Mesenchymal stem cell (in vitro differentiated cells and primary cell): Measurements from ENCODE around the gene JMJD8. TPM values are rescaled to one million over a fixed set of nuclear protein-coding genes. Genes with fewer than 3 reads are reported as not detected.

Experiments used
- DNase-seq: peaks from one replicate; pipeline ENCODE4 v3.0.0-alpha.2; 2013
- H2AFZ ChIP-seq: one replicate; pipeline ENCODE4 v1.6.1; 2013; ENCODE audit warnings: low read depth, mild to moderate bottlenecking, control low read depth, inconsistent platforms, low read length, moderate library complexity
- H2AK5ac ChIP-seq: 2 replicates; pipeline ENCODE4 v1.6.1; 2013; ENCODE audit warnings: low read length, moderate library complexity, mild to moderate bottlenecking, inconsistent platforms; ENCODE audit not compliant: severe bottlenecking
- H2BK120ac ChIP-seq: one replicate; pipeline ENCODE4 v1.6.1; 2013; ENCODE audit warnings: low read depth, mild to moderate bottlenecking, inconsistent platforms, low read length, moderate library complexity
- H2BK12ac ChIP-seq, 2 experiments: one replicate each; pipeline ENCODE4 v1.6.1; 2013; ENCODE audit warnings: inconsistent platforms in 2 of 2, low read length in 2 of 2, mild to moderate bottlenecking in 2 of 2, moderate library complexity in 2 of 2, control low read depth in 1 of 2
- H2BK15ac ChIP-seq: one replicate; pipeline ENCODE4 v1.6.1; 2013; ENCODE audit warnings: mild to moderate bottlenecking, low read depth, inconsistent platforms; ENCODE audit not compliant: poor library complexity, severe bottlenecking
- H2BK5ac ChIP-seq: 2 replicates; pipeline ENCODE4 v1.6.1; 2013; ENCODE audit warnings: low read depth, mild to moderate bottlenecking, low read length, control low read depth, inconsistent platforms; ENCODE audit not compliant: poor library complexity, severe bottlenecking
- H3K14ac ChIP-seq, 2 experiments: one replicate each; pipeline ENCODE4 v1.6.1; 2013; ENCODE audit warnings: inconsistent platforms in 2 of 2, low read length in 2 of 2, control low read depth in 1 of 2, mild to moderate bottlenecking in 1 of 2, moderate library complexity in 1 of 2
- H3K18ac ChIP-seq, 2 experiments: one replicate each; pipeline ENCODE4 v1.6.1; 2013; ENCODE audit warnings: inconsistent platforms in 2 of 2, low read length in 2 of 2, control low read depth in 1 of 2, low read depth in 1 of 2, mild to moderate bottlenecking in 1 of 2
- H3K23ac ChIP-seq, 2 experiments: one replicate each; pipeline ENCODE4 v1.6.1; 2013; ENCODE audit warnings: inconsistent platforms in 2 of 2, low read length in 2 of 2, mild to moderate bottlenecking in 2 of 2, moderate library complexity in 2 of 2, control low read depth in 1 of 2
- H3K27ac ChIP-seq: 2 replicates; pipeline ENCODE4 v1.5.1; 2013; ENCODE audit warnings: mild to moderate bottlenecking, moderate library complexity, low read length, control low read depth, inconsistent platforms; ENCODE audit not compliant: poor library complexity, severe bottlenecking
- H3K27me3 ChIP-seq, 2 experiments: 2 replicates each; pipeline versions ENCODE4 v1.6.1 to v1.7.0; 2013; ENCODE audit warnings: low read length in 2 of 2, mild to moderate bottlenecking in 2 of 2, moderate library complexity in 2 of 2, control low read depth in 1 of 2, inconsistent platforms in 1 of 2; ENCODE audit not compliant: control insufficient read depth in 1 of 2, insufficient read depth in 1 of 2
- H3K36me3 ChIP-seq, 2 experiments: 2 replicates each; pipeline versions ENCODE4 v1.6.1 to v1.7.0; 2013; ENCODE audit warnings: low read length in 2 of 2, control low read depth in 1 of 2, inconsistent platforms in 1 of 2, low read depth in 1 of 2, mild to moderate bottlenecking in 1 of 2; ENCODE audit not compliant: insufficient read depth in 2 of 2, control insufficient read depth in 1 of 2
- H3K4ac ChIP-seq, 2 experiments: one replicate each; pipeline ENCODE4 v1.6.1; 2013; ENCODE audit warnings: inconsistent platforms in 2 of 2, low read length in 2 of 2, mild to moderate bottlenecking in 2 of 2, moderate library complexity in 2 of 2, control low read depth in 1 of 2, low read depth in 1 of 2
- H3K4me1 ChIP-seq: 2 replicates; pipeline ENCODE4 v1.6.1; 2013; ENCODE audit warnings: low read depth, low read length, control low read depth; ENCODE audit not compliant: control insufficient read depth, insufficient read depth
- H3K4me2 ChIP-seq: 2 replicates; pipeline ENCODE4 v1.6.1; 2013; ENCODE audit warnings: low read length, mild to moderate bottlenecking, inconsistent platforms; ENCODE audit not compliant: poor library complexity, severe bottlenecking
- H3K4me3 ChIP-seq, 2 experiments: 2 replicates each; pipeline versions ENCODE4 v1.5.1 to v1.7.0; 2013; ENCODE audit warnings: low read length in 2 of 2, mild to moderate bottlenecking in 2 of 2, control low read depth in 1 of 2, low read depth in 1 of 2; ENCODE audit not compliant: insufficient read depth in 1 of 2
- H3K79me1 ChIP-seq: replicated peaks from 2 replicates; pipeline ENCODE4 v1.6.1; 2013; ENCODE audit warnings: mild to moderate bottlenecking, control low read depth, low read length, inconsistent platforms; ENCODE audit not compliant: poor library complexity, severe bottlenecking
- H3K9ac ChIP-seq: 2 replicates; pipeline ENCODE4 v1.7.0; 2013; ENCODE audit warnings: mild to moderate bottlenecking, low read length, moderate library complexity
- H3K9me3 ChIP-seq: 2 replicates; pipeline ENCODE4 v1.7.0; 2013; ENCODE audit warnings: mild to moderate bottlenecking, low read length; ENCODE audit not compliant: control insufficient read depth
- H4K8ac ChIP-seq: one replicate; pipeline ENCODE4 v1.6.1; 2013; ENCODE audit warnings: inconsistent platforms, mild to moderate bottlenecking, low read length, moderate library complexity
- H4K91ac ChIP-seq: one replicate; pipeline ENCODE4 v1.6.1; 2013; ENCODE audit warnings: mild to moderate bottlenecking, low read length, inconsistent platforms
- WGBS: methylation state at CpG from one replicate; pipeline ENCODE4 v1.1.7; 2013; ENCODE audit warnings: mixed read lengths; 5-methylcytosine and 5-hydroxymethylcytosine counted together
- polyA plus RNA-seq, 2 experiments: library from polyadenylated mRNA; stranded (reverse); fragments of 200-250 nt; gene quantifications; one replicate each; pipeline ENCODE4 v1.2.3, GENCODE V29; 2013

The JMJD8 gene
- polyA plus RNA-seq (2013, experiment 1 of 2): 51.4 TPM
- 50.3 TPM for polyA plus RNA-seq (2013, experiment 2 of 2)

- Histone ChIP-seq H3K4ac (peak within 1 kb of the TSS in 1 of 2 experiments; percentile 89), H3K27me3 (no peaks in the 10 kb centered on the region), H3K27ac (peak within 1 kb of the TSS; percentile 14), H3K18ac (peak within 1 kb of the TSS; percentile 86 to 88), H3K36me3 (peaks cover 47 to 74% of the 10 kb centered on the region in 2 experiments), H2BK15ac (no peak within 1 kb of the TSS), H3K79me1 (peaks cover 38% of the 10 kb centered on the region), H3K4me3 (peak within 1 kb of the TSS; percentile 81 to 85), H4K8ac (peak within 1 kb of the TSS; percentile 96), H3K4me2 (peak within 1 kb of the TSS; percentile 91), H3K9ac (peak within 1 kb of the TSS; percentile 84), H4K91ac (peak within 1 kb of the TSS; percentile 97), H2BK12ac (peak within 1 kb of the TSS in 1 of 2 experiments; percentile 51), H2AFZ (peak within 1 kb of the TSS; percentile 69), H3K14ac (peak within 1 kb of the TSS in 1 of 2 experiments; percentile 96), H2BK5ac (no peak within 1 kb of the TSS), H3K9me3 (no peaks in the 10 kb centered on the region), H3K4me1 (peaks cover 64% of the 10 kb centered on the region), H2BK120ac (no peak within 1 kb of the TSS), H2AK5ac (no peak within 1 kb of the TSS), H3K23ac (peak within 1 kb of the TSS; percentile 72 to 75)
- DNase-seq: peak; percentile 95
- 12% methylated on average over 80 of the region's 91 CpGs for WGBS
Measured at GRCh38 chr16:684071-684794, at the start of gene JMJD8. TSS of gene JMJD8 (minus strand) at chr16:684334. CDS start at chr16:684319, 15 bp downstream.

- WGBS: 86% methylated on average over 34 of the region's 34 CpGs
- H3K27me3 ChIP-seq: no peaks in the 10 kb centered on the region
- peaks cover 59 to 95% of the 10 kb centered on the region in 2 experiments for H3K36me3 ChIP-seq
- H2BK5ac ChIP-seq: no peak overlapping the region
- H3K79me1 ChIP-seq: peaks cover 12% of the 10 kb centered on the region
- H3K4ac ChIP-seq: no peak overlapping the region
- H2BK12ac ChIP-seq: no peak overlapping the region
- H2BK120ac ChIP-seq: no peak overlapping the region
- DNase-seq: no peak
- H3K4me2 ChIP-seq: no peak overlapping the region
- H2AFZ ChIP-seq: no peak overlapping the region
- H2BK15ac ChIP-seq: no peak overlapping the region
- no peak overlapping the region for H3K27ac ChIP-seq
- no peak overlapping the region for H2AK5ac ChIP-seq
- H3K4me3 ChIP-seq: no peak overlapping the region
- H3K9ac ChIP-seq: no peak overlapping the region
- no peak overlapping the region for H4K91ac ChIP-seq
- no peak overlapping the region for H3K18ac ChIP-seq
- H4K8ac ChIP-seq: no peak overlapping the region
- peaks cover 10% of the 10 kb centered on the region for H3K4me1 ChIP-seq
- H3K23ac ChIP-seq: no peak overlapping the region
- no peak overlapping the region for H3K14ac ChIP-seq
- H3K9me3 ChIP-seq: no peaks in the 10 kb centered on the region
Measured at GRCh38 chr16:733382-734207, 49.5 kb upstream of the JMJD8 start.

GRCh38 chr16:732936-733335, 48.8 kb upstream of the JMJD8 start:
- Histone ChIP-seq H2AFZ (no peak overlapping the region), H3K23ac (no peak overlapping the region), H3K18ac (no peak overlapping the region), H3K27me3 (no peaks in the 10 kb centered on the region), H3K4me3 (no peak overlapping the region), H3K79me1 (peaks cover 11% of the 10 kb centered on the region), H2BK12ac (no peak overlapping the region), H3K4me1 (peaks cover 17% of the 10 kb centered on the region), H2BK15ac (no peak overlapping the region), H2BK5ac (no peak overlapping the region), H3K36me3 (peaks cover 57 to 91% of the 10 kb centered on the region in 2 experiments), H3K14ac (no peak overlapping the region), H3K4ac (no peak overlapping the region), H4K8ac (peak overlapping the region; percentile 27), H3K9me3 (no peaks in the 10 kb centered on the region), H4K91ac (no peak overlapping the region), H2AK5ac (no peak overlapping the region), H3K27ac (no peak overlapping the region), H3K4me2 (no peak overlapping the region), H3K9ac (no peak overlapping the region), H2BK120ac (no peak overlapping the region)
- DNase-seq: no peak
- 90% methylated on average over 13 of the region's 13 CpGs for WGBS

- Histone ChIP-seq H4K8ac (no peak overlapping the region), H2BK15ac (no peak overlapping the region), H2BK120ac (no peak overlapping the region), H3K9me3 (no peaks in the 10 kb centered on the region), H3K9ac (no peak overlapping the region), H3K14ac (no peak overlapping the region), H3K79me1 (peaks cover 4% of the 10 kb centered on the region), H3K4me3 (no peak overlapping the region), H2BK5ac (no peak overlapping the region), H3K27ac (no peak overlapping the region), H3K4ac (no peak overlapping the region), H4K91ac (no peak overlapping the region), H3K23ac (no peak overlapping the region), H3K27me3 (peaks cover 0 to 2% of the 10 kb centered on the region in 2 experiments), H3K4me1 (peaks cover 22% of the 10 kb centered on the region), H2AFZ (no peak overlapping the region), H3K36me3 (peaks cover 51 to 85% of the 10 kb centered on the region in 2 experiments), H3K4me2 (no peak overlapping the region), H2AK5ac (no peak overlapping the region), H2BK12ac (no peak overlapping the region), H3K18ac (no peak overlapping the region)
- 96% methylated on average over 12 of the region's 12 CpGs for WGBS
- DNase-seq: no peak
Measured at GRCh38 chr16:732332-732731, 48.2 kb upstream of the JMJD8 start.
